Progenitor cell of endocrine pancreas (in vitro differentiated cells): ENCODE measurements around the gene TMPRSS6. TPM values are rescaled to one million over a fixed set of nuclear protein-coding genes. Genes with fewer than 3 reads are reported as not detected.

Source experiments
- DNase-seq: peaks from one replicate; pipeline ENCODE4 v3.0.0; 2021; ENCODE audit warnings: low spot score; ENCODE audit not compliant: unreplicated experiment
- H3K27ac Mint-ChIP-seq: 2 replicates; pipeline ENCODE4 v1.8.0; 2021; ENCODE audit warnings: mild to moderate bottlenecking, moderate library complexity, mixed read lengths
- H3K27me3 Mint-ChIP-seq: 2 replicates; pipeline ENCODE4 v1.8.0; 2021; ENCODE audit warnings: mixed read lengths
- H3K36me3 Mint-ChIP-seq: 2 replicates; pipeline ENCODE4 v1.8.0; 2022; ENCODE audit warnings: mixed read lengths; ENCODE audit not compliant: insufficient read depth
- H3K4me1 Mint-ChIP-seq: 2 replicates; pipeline ENCODE4 v1.8.0; 2021; ENCODE audit warnings: low read depth, mixed read lengths
- H3K4me3 Mint-ChIP-seq: 2 replicates; pipeline ENCODE4 v1.8.0; 2021; ENCODE audit warnings: low read depth, mild to moderate bottlenecking, moderate library complexity, mixed read lengths
- H3K9me3 Mint-ChIP-seq: 2 replicates; pipeline ENCODE4 v1.8.0; 2021; ENCODE audit warnings: low read depth, mixed read lengths
- long read RNA-seq: library from polyadenylated mRNA; unstranded; transcript quantifications from one replicate; pipeline ENCODE4 v2.0.0, GENCODE V29; 2020
- total RNA-seq: library from RNA; stranded (reverse); gene quantifications from 2 replicates; pipeline ENCODE4 v1.2.1, GENCODE V29; 2021
- TF ChIP-seq, protein P1 (sequence below): fragments of 200-600 bp; sonication (generic); IDR thresholded peaks from one replicate; pipeline ENCODE4 v1.5.0; 2021; ENCODE audit warnings: antibody characterized with exemption, mild to moderate bottlenecking; ENCODE audit not compliant: unreplicated experiment

Gene TMPRSS6
- 12.6 and 16.4 TPM in 2 replicates for total RNA-seq
- long read RNA-seq, partial matches to known transcripts: 0 of 7 reads
- long read RNA-seq, other reads (novel, unspliced or antisense): 6 of 7 reads

DNA sequence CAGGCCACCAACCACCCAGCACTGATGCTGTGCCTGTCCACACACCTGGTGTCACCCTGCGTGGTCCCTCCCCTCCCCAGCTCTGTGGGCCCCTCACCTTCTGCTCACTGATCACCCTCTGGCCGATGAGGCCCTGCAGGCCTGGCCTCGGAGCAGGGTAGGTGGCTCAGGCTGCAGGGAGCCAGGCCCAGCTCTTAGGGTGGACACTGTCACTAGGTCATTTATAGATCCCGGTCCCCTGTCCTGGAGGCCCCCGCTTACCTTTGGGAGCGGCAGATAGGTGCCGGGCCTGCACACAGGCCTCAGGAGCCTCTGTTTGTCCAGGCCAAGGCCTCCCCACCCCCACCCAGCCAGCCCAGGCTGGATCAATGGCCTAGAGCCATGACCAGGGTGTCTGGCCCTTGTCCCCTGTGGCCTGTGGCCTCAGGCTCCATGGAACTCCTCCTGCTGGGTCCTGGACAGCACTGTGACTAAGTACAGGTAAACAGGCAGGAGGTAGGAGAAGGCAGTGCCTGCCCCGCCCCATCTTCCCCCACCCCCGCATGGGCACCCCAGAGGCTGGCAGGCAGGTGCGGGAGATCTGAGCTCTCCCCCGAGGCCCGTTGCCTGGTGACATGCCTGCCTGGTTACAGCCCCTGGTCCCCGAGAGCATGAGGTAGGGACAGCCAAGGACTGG, at the start of gene TMPRSS6:
Gene TMPRSS6 (minus strand): TSS at position 472 of the 676 bp plus-strand sequence. CDS start 6,296 bp downstream, outside the sequence.
- DNase-seq: peak; percentile 17
- H3K4me1 Mint-ChIP-seq: peaks cover 32% of the 10 kb centered on the region
- no peaks in the 10 kb centered on the region for H3K36me3 Mint-ChIP-seq
- H3K27me3 Mint-ChIP-seq: peaks cover under 1% of the 10 kb centered on the region
- TF ChIP-seq, protein P1, sequence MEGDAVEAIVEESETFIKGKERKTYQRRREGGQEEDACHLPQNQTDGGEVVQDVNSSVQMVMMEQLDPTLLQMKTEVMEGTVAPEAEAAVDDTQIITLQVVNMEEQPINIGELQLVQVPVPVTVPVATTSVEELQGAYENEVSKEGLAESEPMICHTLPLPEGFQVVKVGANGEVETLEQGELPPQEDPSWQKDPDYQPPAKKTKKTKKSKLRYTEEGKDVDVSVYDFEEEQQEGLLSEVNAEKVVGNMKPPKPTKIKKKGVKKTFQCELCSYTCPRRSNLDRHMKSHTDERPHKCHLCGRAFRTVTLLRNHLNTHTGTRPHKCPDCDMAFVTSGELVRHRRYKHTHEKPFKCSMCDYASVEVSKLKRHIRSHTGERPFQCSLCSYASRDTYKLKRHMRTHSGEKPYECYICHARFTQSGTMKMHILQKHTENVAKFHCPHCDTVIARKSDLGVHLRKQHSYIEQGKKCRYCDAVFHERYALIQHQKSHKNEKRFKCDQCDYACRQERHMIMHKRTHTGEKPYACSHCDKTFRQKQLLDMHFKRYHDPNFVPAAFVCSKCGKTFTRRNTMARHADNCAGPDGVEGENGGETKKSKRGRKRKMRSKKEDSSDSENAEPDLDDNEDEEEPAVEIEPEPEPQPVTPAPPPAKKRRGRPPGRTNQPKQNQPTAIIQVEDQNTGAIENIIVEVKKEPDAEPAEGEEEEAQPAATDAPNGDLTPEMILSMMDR: no peak
- H3K4me3 Mint-ChIP-seq: peak within 1 kb of the TSS; percentile 12
- no peaks in the 10 kb centered on the region for H3K9me3 Mint-ChIP-seq
- peak within 1 kb of the TSS; percentile 93 for H3K27ac Mint-ChIP-seq

DNA sequence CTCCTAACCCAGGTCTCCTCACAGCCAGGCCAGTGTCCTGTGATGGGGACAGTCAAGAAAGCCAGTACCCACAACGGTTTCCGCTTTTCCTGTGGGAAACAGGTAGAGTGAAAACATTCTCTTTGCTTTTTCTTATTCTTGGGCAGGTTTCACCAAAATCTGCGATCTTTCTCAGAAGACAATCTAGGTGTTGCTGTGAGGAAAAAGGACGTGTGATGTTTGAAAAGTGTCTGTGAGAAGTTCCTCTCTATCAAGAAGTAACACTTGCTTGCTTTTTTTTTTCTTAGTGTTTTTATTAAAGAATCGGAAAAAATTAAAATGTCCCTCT, 49.4 kb upstream of the TMPRSS6 start:
- Mint-ChIP-seq H3K4me1 (no peaks in the 10 kb centered on the region), H3K27me3 (peaks cover 34% of the 10 kb centered on the region), H3K27ac (no peak overlapping the region), H3K4me3 (no peak overlapping the region), H3K9me3 (no peaks in the 10 kb centered on the region), H3K36me3 (no peaks in the 10 kb centered on the region)
- TF ChIP-seq, protein P1: no peak
- no peak for DNase-seq

GRCh38 chr22:37157516-37158285, 48.2 kb upstream of the TMPRSS6 start:
- no peaks in the 10 kb centered on the region for H3K36me3 Mint-ChIP-seq
- no peak overlapping the region for H3K4me3 Mint-ChIP-seq
- no peak overlapping the region for H3K27ac Mint-ChIP-seq

GRCh38 chr22:37156686-37157435, 47.3 kb upstream of the TMPRSS6 start:
- no peaks in the 10 kb centered on the region for H3K4me1 Mint-ChIP-seq
- no peak for DNase-seq
- TF ChIP-seq, protein P1: no peak
- peaks cover under 1% of the 10 kb centered on the region for H3K36me3 Mint-ChIP-seq
- no peak overlapping the region for H3K4me3 Mint-ChIP-seq
- H3K27ac Mint-ChIP-seq: no peak overlapping the region
- H3K9me3 Mint-ChIP-seq: peaks cover 1% of the 10 kb centered on the region
- peaks cover 34% of the 10 kb centered on the region for H3K27me3 Mint-ChIP-seq

More at GRCh38 chr22:37157516-37158285, 48.2 kb upstream of the TMPRSS6 start:
- TF ChIP-seq, protein P1: no peak
- Mint-ChIP-seq H3K9me3 (no peaks in the 10 kb centered on the region), H3K4me1 (no peaks in the 10 kb centered on the region), H3K27me3 (peaks cover 34% of the 10 kb centered on the region)
- no peak for DNase-seq

- TF ChIP-seq, protein P1: no peak
- Mint-ChIP-seq H3K4me1 (no peaks in the 10 kb centered on the region), H3K4me3 (no peak overlapping the region), H3K27me3 (peaks cover 34% of the 10 kb centered on the region), H3K9me3 (peaks cover 10% of the 10 kb centered on the region), H3K27ac (no peak overlapping the region), H3K36me3 (peaks cover 3% of the 10 kb centered on the region)
- DNase-seq: no peak
Observed at GRCh38 chr22:37155971-37156370, 46.5 kb upstream of the TMPRSS6 start.
